Spleen (tissue), 7 donors: ENCODE results near the gene IL25.

ENCODE experiments used
- POLR2A ChIP-seq, 3 donors: fragments of 450-650 bp; IDR thresholded peaks; one replicate each; pipeline ENCODE4 v1.5.1; 2017; ENCODE audit warnings: antibody characterized with exemption in 3 of 3, mild to moderate bottlenecking in 1 of 3
- POLR2AphosphoS5 ChIP-seq, 3 donors: sonication (generic); formaldehyde crosslinking; IDR thresholded peaks; one replicate each; pipeline ENCODE4 v1.5.1; 2017; ENCODE audit warnings: antibody characterized with exemption in 3 of 3
- TF ChIP-seq, protein P1 (sequence below), 11 experiments: fragments of 200-600 bp in 7 of 11; fragments of 450-650 bp in 4 of 11; sonication (generic) in 4 of 11; IDR thresholded peaks in 8 of 11; conservative IDR thresholded peaks in 3 of 11; 1 replicate in 7 of 11; 2 replicates in 4 of 11; pipeline versions ENCODE4 v1.4.0 to v1.8.0; 2016 to 2021; ENCODE audit warnings: antibody characterized with exemption in 11 of 11, inconsistent platforms in 4 of 11, mild to moderate bottlenecking in 1 of 11
- donor health status: DM: no; HTN: no; CAD: no; lungs with moderate emphysema.
- donor health status: DM: no; HTN: no; CAD: no.
- donor health status: DM: no; HTN: no; CAD: no.

DNA sequence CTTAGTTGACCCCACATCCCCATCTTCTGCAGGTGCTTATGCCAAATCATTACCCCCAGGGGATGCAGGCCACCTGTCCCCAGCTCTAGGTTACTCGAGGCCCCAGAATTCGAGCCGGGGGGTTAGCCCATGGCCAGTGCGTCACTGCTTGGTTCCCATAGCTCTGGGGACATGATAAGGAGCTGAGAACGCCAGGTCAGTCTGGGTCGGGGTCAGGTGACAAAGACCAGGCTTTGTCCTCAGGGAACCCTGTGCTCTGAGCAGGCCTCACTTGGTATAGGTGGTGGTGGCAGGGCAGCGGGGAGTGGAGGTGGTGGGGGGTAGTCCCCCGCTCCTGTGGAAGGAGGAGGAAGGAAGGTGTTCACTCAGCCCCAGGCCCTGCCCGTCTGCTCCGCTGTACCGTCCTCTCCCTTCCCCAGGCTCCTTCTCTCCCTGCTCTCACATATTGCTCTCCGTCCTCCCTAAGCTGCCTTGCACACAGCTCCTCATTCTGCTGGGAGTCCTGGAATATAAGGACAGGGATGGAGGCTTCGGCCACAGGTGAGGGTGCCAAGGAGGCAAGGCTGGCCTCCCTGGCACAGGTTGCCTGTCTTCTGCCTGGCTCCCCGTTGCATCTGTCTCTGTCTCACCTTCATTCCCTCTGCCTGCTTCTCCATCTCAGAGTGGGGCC lies 37.5 kb downstream of the IL25 start:
- no peak for TF ChIP-seq POLR2A (IDR thresholded peaks at IDR 0.05)
- TF ChIP-seq, protein P1, sequence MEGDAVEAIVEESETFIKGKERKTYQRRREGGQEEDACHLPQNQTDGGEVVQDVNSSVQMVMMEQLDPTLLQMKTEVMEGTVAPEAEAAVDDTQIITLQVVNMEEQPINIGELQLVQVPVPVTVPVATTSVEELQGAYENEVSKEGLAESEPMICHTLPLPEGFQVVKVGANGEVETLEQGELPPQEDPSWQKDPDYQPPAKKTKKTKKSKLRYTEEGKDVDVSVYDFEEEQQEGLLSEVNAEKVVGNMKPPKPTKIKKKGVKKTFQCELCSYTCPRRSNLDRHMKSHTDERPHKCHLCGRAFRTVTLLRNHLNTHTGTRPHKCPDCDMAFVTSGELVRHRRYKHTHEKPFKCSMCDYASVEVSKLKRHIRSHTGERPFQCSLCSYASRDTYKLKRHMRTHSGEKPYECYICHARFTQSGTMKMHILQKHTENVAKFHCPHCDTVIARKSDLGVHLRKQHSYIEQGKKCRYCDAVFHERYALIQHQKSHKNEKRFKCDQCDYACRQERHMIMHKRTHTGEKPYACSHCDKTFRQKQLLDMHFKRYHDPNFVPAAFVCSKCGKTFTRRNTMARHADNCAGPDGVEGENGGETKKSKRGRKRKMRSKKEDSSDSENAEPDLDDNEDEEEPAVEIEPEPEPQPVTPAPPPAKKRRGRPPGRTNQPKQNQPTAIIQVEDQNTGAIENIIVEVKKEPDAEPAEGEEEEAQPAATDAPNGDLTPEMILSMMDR (IDR thresholded peaks at IDR 0.05 in 8 of 11, conservative IDR thresholded peaks at IDR 0.05 in 3 of 11), result no peak
- no peak for TF ChIP-seq POLR2AphosphoS5 (IDR thresholded peaks at IDR 0.05)
